ENCODE results near the gene KDM4C. TPM values are rescaled to one million over a fixed set of nuclear protein-coding genes. Genes with fewer than 3 reads are reported as not detected.
"Not testable (repeated sequence)": the region's sequence is repeated elsewhere in the genome, so short reads cannot be mapped to it uniquely, and the experiment has no call there.

KDM4C gene
- total and polyA plus RNA-seq, 5 donors from 2014 or later = 27.9 to 99.0 (median 32.0) TPM

GRCh38 chr9:6787793-6788161, 30.0 kb downstream of the KDM4C start:
- H3K4me3 Mint-ChIP-seq = peak overlapping the region in 3 of 4 donors; percentile 17 to 53 (median 17)

GRCh38 chr9:6788162-6789016, 30.6 kb downstream of the KDM4C start:
- DNase-seq (no peak), ATAC-seq (ENCODE audit: low read depth in 2 of 2) (no peak)
- H3K4me3 Mint-ChIP-seq = peak overlapping the region in 1 of 4 donors; percentile 53
- H3K36me3 Mint-ChIP-seq = peaks cover 19% of the 10 kb centered on the region
- H3K27ac Mint-ChIP-seq = peak overlapping the region; percentile 15 to 80 (median 70)
- Histone ChIP-seq H3K4me1 (ENCODE audit: control insufficient read depth, insufficient read depth, low read length, poor library complexity, severe bottlenecking) (peaks cover 12% of the 10 kb centered on the region), H3K9me3 (ENCODE audit: control insufficient read depth in 2 of 2, low read length in 2 of 2) (no peaks in the 10 kb centered on the region), H3K27me3 (ENCODE audit: control insufficient read depth, insufficient read depth, low read length) (no peaks in the 10 kb centered on the region), H3K4me3 (ENCODE audit: low read depth, low read length) (no peak overlapping the region), H3K27ac (ENCODE audit: insufficient read depth, low read length, poor library complexity, severe bottlenecking) (no peak overlapping the region), H3K36me3 (ENCODE audit: control insufficient read depth, insufficient read depth, low read length) (peaks cover 8% of the 10 kb centered on the region)
- H3K4me1 Mint-ChIP-seq = peaks cover 27 to 57% (median 45%) of the 10 kb centered on the region in 4 donors
- H3K9me3 Mint-ChIP-seq = peaks cover 0 to 1% (median 0%) of the 10 kb centered on the region in 7 donors
- no peaks in the 10 kb centered on the region for H3K27me3 Mint-ChIP-seq

More at GRCh38 chr9:6787793-6788161, 30.0 kb downstream of the KDM4C start:
- Histone ChIP-seq H3K4me3 (ENCODE audit: low read depth, low read length) (no peak overlapping the region), H3K27ac (ENCODE audit: insufficient read depth, low read length, poor library complexity, severe bottlenecking) (no peak overlapping the region), H3K9me3 (ENCODE audit: control insufficient read depth in 2 of 2, low read length in 2 of 2) (no peaks in the 10 kb centered on the region), H3K27me3 (ENCODE audit: control insufficient read depth, insufficient read depth, low read length) (no peaks in the 10 kb centered on the region), H3K4me1 (ENCODE audit: control insufficient read depth, insufficient read depth, low read length, poor library complexity, severe bottlenecking) (peaks cover 18% of the 10 kb centered on the region), H3K36me3 (ENCODE audit: control insufficient read depth, insufficient read depth, low read length) (peaks cover 2% of the 10 kb centered on the region)
- Mint-ChIP-seq H3K27ac (peak overlapping the region; percentile 8 to 80 (median 11)), H3K27me3 (no peaks in the 10 kb centered on the region), H3K36me3 (peaks cover 14% of the 10 kb centered on the region), H3K9me3 (peaks cover 0 to 1% (median 0%) of the 10 kb centered on the region in 7 donors), H3K4me1 (peaks cover 30 to 64% (median 51%) of the 10 kb centered on the region in 4 donors)
- ATAC-seq (ENCODE audit: low read depth in 2 of 2) (no peak), DNase-seq (no peak)

- H3K4me3 ChIP-seq (ENCODE audit: low read depth, low read length); H3K9me3 ChIP-seq (ENCODE audit: control insufficient read depth in 2 of 2, low read length in 2 of 2); ATAC-seq (ENCODE audit: low read depth in 2 of 2); H3K27me3 ChIP-seq (ENCODE audit: control insufficient read depth, insufficient read depth, low read length); H3K9me3 Mint-ChIP-seq; H3K27me3 Mint-ChIP-seq; DNase-seq; H3K27ac ChIP-seq (ENCODE audit: insufficient read depth, low read length, poor library complexity, severe bottlenecking); H3K4me1 ChIP-seq (ENCODE audit: control insufficient read depth, insufficient read depth, low read length, poor library complexity, severe bottlenecking): not testable (repeated sequence)
- peaks cover 11% of the 10 kb centered on the region for H3K36me3 ChIP-seq (ENCODE audit: control insufficient read depth, insufficient read depth, low read length)
- peak overlapping the region in 1 of 3 donors; percentile 80 for H3K27ac Mint-ChIP-seq
- H3K4me1 Mint-ChIP-seq = peaks cover 23 to 52% (median 40%) of the 10 kb centered on the region in 4 donors
- H3K4me3 Mint-ChIP-seq = peak overlapping the region in 1 of 4 donors; percentile 6
- peaks cover 22% of the 10 kb centered on the region for H3K36me3 Mint-ChIP-seq
Measured at GRCh38 chr9:6789017-6789338, 31.2 kb downstream of the KDM4C start.

GRCh38 chr9:6790866-6791265, 33.1 kb downstream of the KDM4C start:
- DNase-seq (no peak), ATAC-seq (ENCODE audit: low read depth in 2 of 2) (no peak)
- Mint-ChIP-seq H3K27ac (peak overlapping the region in 1 of 3 donors; percentile 60), H3K4me1 (peaks cover 29 to 42% (median 33%) of the 10 kb centered on the region in 4 donors), H3K9me3 (peaks cover 0 to 1% (median 0%) of the 10 kb centered on the region in 7 donors), H3K27me3 (no peaks in the 10 kb centered on the region), H3K36me3 (peaks cover 29% of the 10 kb centered on the region), H3K4me3 (no peak overlapping the region)
- Histone ChIP-seq H3K4me1 (ENCODE audit: control insufficient read depth, insufficient read depth, low read length, poor library complexity, severe bottlenecking) (peaks cover 2% of the 10 kb centered on the region), H3K27me3 (ENCODE audit: control insufficient read depth, insufficient read depth, low read length) (no peaks in the 10 kb centered on the region), H3K36me3 (ENCODE audit: control insufficient read depth, insufficient read depth, low read length) (peaks cover 24% of the 10 kb centered on the region), H3K4me3 (ENCODE audit: low read depth, low read length) (no peak overlapping the region), H3K27ac (ENCODE audit: insufficient read depth, low read length, poor library complexity, severe bottlenecking) (no peak overlapping the region), H3K9me3 (ENCODE audit: control insufficient read depth in 2 of 2, low read length in 2 of 2) (no peaks in the 10 kb centered on the region)

- ATAC-seq (ENCODE audit: low read depth in 2 of 2) = no peak
- peaks cover 25% of the 10 kb centered on the region for H3K36me3 ChIP-seq (ENCODE audit: control insufficient read depth, insufficient read depth, low read length)
- no peaks in the 10 kb centered on the region for H3K27me3 ChIP-seq (ENCODE audit: control insufficient read depth, insufficient read depth, low read length)
- Mint-ChIP-seq H3K4me1 (peaks cover 19 to 35% (median 25%) of the 10 kb centered on the region in 4 donors), H3K27me3 (no peaks in the 10 kb centered on the region), H3K27ac (no peak overlapping the region), H3K9me3 (peaks cover 0 to 3% (median 0%) of the 10 kb centered on the region in 7 donors), H3K36me3 (peaks cover 43% of the 10 kb centered on the region), H3K4me3 (no peak overlapping the region)
- DNase-seq = no peak
- H3K27ac ChIP-seq (ENCODE audit: insufficient read depth, low read length, poor library complexity, severe bottlenecking) = no peak overlapping the region
- no peak overlapping the region for H3K4me3 ChIP-seq (ENCODE audit: low read depth, low read length)
- H3K4me1 ChIP-seq (ENCODE audit: control insufficient read depth, insufficient read depth, low read length, poor library complexity, severe bottlenecking) = no peaks in the 10 kb centered on the region
- H3K9me3 ChIP-seq (ENCODE audit: control insufficient read depth in 2 of 2, low read length in 2 of 2) = no peaks in the 10 kb centered on the region
Measured at GRCh38 chr9:6793203-6793602, 35.4 kb downstream of the KDM4C start.

GRCh38 chr9:6794936-6795335, 37.2 kb downstream of the KDM4C start:
- no peaks in the 10 kb centered on the region for H3K4me1 ChIP-seq (ENCODE audit: control insufficient read depth, insufficient read depth, low read length, poor library complexity, severe bottlenecking)
- no peaks in the 10 kb centered on the region for H3K27me3 Mint-ChIP-seq
- peaks cover 0 to 3% (median 0%) of the 10 kb centered on the region in 7 donors for H3K9me3 Mint-ChIP-seq
- H3K27ac Mint-ChIP-seq = no peak overlapping the region
- peak overlapping the region in 1 of 4 donors; percentile 16 for H3K4me3 Mint-ChIP-seq
- H3K27ac ChIP-seq (ENCODE audit: insufficient read depth, low read length, poor library complexity, severe bottlenecking) = no peak overlapping the region
- no peak for DNase-seq
- H3K9me3 ChIP-seq (ENCODE audit: control insufficient read depth in 2 of 2, low read length in 2 of 2) = no peaks in the 10 kb centered on the region
- no peak overlapping the region for H3K4me3 ChIP-seq (ENCODE audit: low read depth, low read length)
- H3K36me3 ChIP-seq (ENCODE audit: control insufficient read depth, insufficient read depth, low read length) = peaks cover 25% of the 10 kb centered on the region
- H3K4me1 Mint-ChIP-seq = peaks cover 11 to 24% (median 19%) of the 10 kb centered on the region in 4 donors
- peaks cover 40% of the 10 kb centered on the region for H3K36me3 Mint-ChIP-seq
- H3K27me3 ChIP-seq (ENCODE audit: control insufficient read depth, insufficient read depth, low read length) = no peaks in the 10 kb centered on the region
- ATAC-seq (ENCODE audit: low read depth in 2 of 2) = no peak

- ATAC-seq (ENCODE audit: low read depth in 2 of 2) (no peak), DNase-seq (no peak)
- H3K4me1 Mint-ChIP-seq = peaks cover 2 to 12% (median 4%) of the 10 kb centered on the region in 4 donors
- no peak overlapping the region for H3K27ac ChIP-seq (ENCODE audit: insufficient read depth, low read length, poor library complexity, severe bottlenecking)
- H3K4me3 Mint-ChIP-seq = no peak overlapping the region
- no peaks in the 10 kb centered on the region for H3K27me3 ChIP-seq (ENCODE audit: control insufficient read depth, insufficient read depth, low read length)
- H3K9me3 ChIP-seq (ENCODE audit: control insufficient read depth in 2 of 2, low read length in 2 of 2) = no peaks in the 10 kb centered on the region
- peak overlapping the region in 1 of 3 donors; percentile 32 for H3K27ac Mint-ChIP-seq
- no peaks in the 10 kb centered on the region for H3K27me3 Mint-ChIP-seq
- H3K4me3 ChIP-seq (ENCODE audit: low read depth, low read length) = no peak overlapping the region
- peaks cover 11% of the 10 kb centered on the region for H3K36me3 ChIP-seq (ENCODE audit: control insufficient read depth, insufficient read depth, low read length)
- H3K4me1 ChIP-seq (ENCODE audit: control insufficient read depth, insufficient read depth, low read length, poor library complexity, severe bottlenecking) = no peaks in the 10 kb centered on the region
- H3K9me3 Mint-ChIP-seq = no peaks in the 10 kb centered on the region
- peaks cover 19% of the 10 kb centered on the region for H3K36me3 Mint-ChIP-seq
Measured at GRCh38 chr9:6802926-6803325, 45.2 kb downstream of the KDM4C start.

Measured in CD4-positive, CD25-positive, alpha-beta regulatory T cell (primary cell).